SK-N-SH treated with all-trans-retinoic acid at 6 μM for 48 hours (cell line): Measurements from ENCODE around the gene HACD2.

Experiments used
- ATAC-seq: fragments of 200-7000 bp; cut with Tn5 transposase; 3 replicates; pipeline ENCODE4 v1.9.1; 2020; ENCODE audit warnings: mild to moderate bottlenecking, moderate library complexity
- ARNTL ChIP-seq: fragments of 450-650 bp; formaldehyde crosslinking; IDR thresholded peaks from 2 replicates; pipeline ENCODE4 v1.5.0; 2020; ENCODE audit warnings: low read depth, mild to moderate bottlenecking, moderate library complexity, borderline replicate concordance
- BACH2 ChIP-seq: fragments of 250-450 bp; sonication (Bioruptor Pico); IDR thresholded peaks from 2 replicates; pipeline ENCODE4 v1.9.0; 2021; ENCODE audit warnings: mild to moderate bottlenecking, borderline replicate concordance
- CREB5 ChIP-seq: fragments of 250-450 bp; sonication (Bioruptor Pico); IDR thresholded peaks from 2 replicates; pipeline ENCODE4 v1.5.1; 2020; ENCODE audit warnings: low read depth, mild to moderate bottlenecking, moderate library complexity
- CSDC2 ChIP-seq: fragments of 250-450 bp; sonication (Bioruptor Pico); IDR thresholded peaks from 2 replicates; pipeline ENCODE4 v1.5.0; 2020; ENCODE audit warnings: mild to moderate bottlenecking, moderate library complexity
- CSRNP3 ChIP-seq: fragments of 250-450 bp; sonication (Bioruptor Pico); IDR thresholded peaks from 2 replicates; pipeline ENCODE4 v1.5.1; 2021; ENCODE audit warnings: mild to moderate bottlenecking, moderate library complexity
- ESRRG ChIP-seq: fragments of 250-450 bp; sonication (Bioruptor Pico); IDR thresholded peaks from 2 replicates; pipeline ENCODE4 v1.6.1; 2021; ENCODE audit warnings: mild to moderate bottlenecking
- GLIS3 ChIP-seq: fragments of 250-450 bp; sonication (Bioruptor Pico); IDR thresholded peaks from 2 replicates; pipeline ENCODE4 v1.5.0; 2020; ENCODE audit warnings: mild to moderate bottlenecking, moderate library complexity
- OSR1 ChIP-seq: fragments of 250-450 bp; sonication (Bioruptor Pico); IDR thresholded peaks from 2 replicates; pipeline ENCODE4 v1.8.0; 2022; ENCODE audit warnings: moderate library complexity, mild to moderate bottlenecking, inconsistent platforms
- POU6F1 ChIP-seq: fragments of 250-450 bp; sonication (Bioruptor Pico); IDR thresholded peaks from 2 replicates; pipeline ENCODE4 v1.8.0; 2021; ENCODE audit warnings: low read depth, mild to moderate bottlenecking, moderate library complexity, borderline replicate concordance
- RARB ChIP-seq: fragments of 250-450 bp; sonication (Bioruptor Pico); IDR thresholded peaks from 2 replicates; pipeline ENCODE4 v1.8.0; 2021; ENCODE audit warnings: mild to moderate bottlenecking, moderate library complexity
- TCF4 ChIP-seq: fragments of 250-450 bp; sonication (Bioruptor Pico); IDR thresholded peaks from 2 replicates; pipeline ENCODE4 v1.8.0; 2021; ENCODE audit warnings: mild to moderate bottlenecking, moderate library complexity, borderline replicate concordance
- TOX ChIP-seq: fragments of 250-450 bp; sonication (Bioruptor Pico); IDR thresholded peaks from 2 replicates; pipeline ENCODE4 v1.8.0; 2021; ENCODE audit warnings: mild to moderate bottlenecking, moderate library complexity, borderline replicate concordance
- TSHZ2 ChIP-seq: fragments of 250-450 bp; sonication (Bioruptor Pico); IDR thresholded peaks from 2 replicates; pipeline ENCODE4 v1.5.0; 2020; ENCODE audit warnings: mild to moderate bottlenecking, moderate library complexity
- ZC3H10 ChIP-seq: fragments of 250-450 bp; sonication (Bioruptor Pico); IDR thresholded peaks from 2 replicates; pipeline ENCODE4 v1.5.1; 2021; ENCODE audit warnings: mild to moderate bottlenecking, moderate library complexity
- ZFP3 ChIP-seq: fragments of 250-450 bp; sonication (Bioruptor Pico); IDR thresholded peaks from 2 replicates; pipeline ENCODE4 v1.5.0; 2020; ENCODE audit warnings: mild to moderate bottlenecking, moderate library complexity
- ZFP30 ChIP-seq: fragments of 450-650 bp; formaldehyde crosslinking; IDR thresholded peaks from 2 replicates; pipeline ENCODE4 v1.5.0; 2022; ENCODE audit warnings: mild to moderate bottlenecking, moderate library complexity
- ZNF565 ChIP-seq: fragments of 450-650 bp; formaldehyde crosslinking; conservative IDR thresholded peaks from 2 replicates; pipeline ENCODE4 v1.5.0; 2020; ENCODE audit warnings: low read depth, mild to moderate bottlenecking, moderate library complexity
- ZNF70 ChIP-seq: fragments of 450-650 bp; formaldehyde crosslinking; IDR thresholded peaks from 2 replicates; pipeline ENCODE4 v1.5.0; 2020; ENCODE audit warnings: mild to moderate bottlenecking, moderate library complexity
- ZNF8 ChIP-seq: fragments of 450-650 bp; formaldehyde crosslinking; IDR thresholded peaks from 2 replicates; pipeline ENCODE4 v1.5.0; 2020; ENCODE audit warnings: mild to moderate bottlenecking, moderate library complexity

The HACD2 gene

GRCh38 chr3:123476967-123477750, 107.7 kb downstream of the HACD2 start:
- no peak for ATAC-seq

GRCh38 chr3:123475786-123476185, 109.1 kb downstream of the HACD2 start:
- no peak for TF ChIP-seq TOX (CRISPR knock-in tag)
- TF ChIP-seq ZNF565: no peak
- no peak for TF ChIP-seq POU6F1 (CRISPR knock-in tag)
- TF ChIP-seq ZC3H10 (CRISPR knock-in tag): no peak
- no peak for TF ChIP-seq TSHZ2 (CRISPR knock-in tag)
- no peak for ATAC-seq

More at GRCh38 chr3:123476967-123477750, 107.7 kb downstream of the HACD2 start:
- TF ChIP-seq ZNF565 (no peak), ZFP3 (CRISPR knock-in tag) (no peak), CSDC2 (CRISPR knock-in tag) (no peak), ARNTL (no peak), GLIS3 (CRISPR knock-in tag) (no peak), ZC3H10 (CRISPR knock-in tag) (no peak), TCF4 (no peak), ZFP30 (no peak), CSRNP3 (no peak), ESRRG (no peak), OSR1 (no peak)

- no peak for TF ChIP-seq ZNF565
- TF ChIP-seq CSDC2 (CRISPR knock-in tag): no peak
- TF ChIP-seq ARNTL: no peak
- no peak for TF ChIP-seq CSRNP3
- TF ChIP-seq RARB (CRISPR knock-in tag): no peak
- TF ChIP-seq TOX (CRISPR knock-in tag): no peak
- no peak for TF ChIP-seq ZC3H10 (CRISPR knock-in tag)
- no peak for TF ChIP-seq ZNF8
- TF ChIP-seq ZNF70: no peak
- no peak for TF ChIP-seq ESRRG
- no peak for TF ChIP-seq TSHZ2 (CRISPR knock-in tag)
- no peak for TF ChIP-seq CREB5
- TF ChIP-seq BACH2 (CRISPR knock-in tag): no peak
- TF ChIP-seq, all 23 proteins: peak for 0
- ATAC-seq: no peak
Observed at GRCh38 chr3:123471106-123471505, 113.7 kb downstream of the HACD2 start.
